Measurements from ENCODE around the gene JPH3. TPM values are rescaled to one million over a fixed set of nuclear protein-coding genes. Genes with fewer than 3 reads are reported as not detected.

Gene JPH3
- total and polyA plus RNA-seq, 2 experiments from 2014 or later = 8.0 to 39.3 TPM

GRCh38 chr16:87625241-87625797 lies 23.0 kb downstream of the JPH3 start:
- H3K4me3 ChIP-seq = no peak overlapping the region
- no peaks in the 10 kb centered on the region for H3K36me3 ChIP-seq
- no peak overlapping the region for H3K27ac ChIP-seq
- no peak for DNase-seq (ENCODE audit: low read depth in 1 of 2, low spot score in 1 of 2)
- H3K9me3 ChIP-seq (ENCODE audit: low read depth) = no peaks in the 10 kb centered on the region
- H3K4me1 ChIP-seq (ENCODE audit: low read depth) = no peaks in the 10 kb centered on the region
- TF ChIP-seq CTCF (IDR thresholded peaks at IDR 0.05; ENCODE audit: low read depth, low read length) = no peak
- no peaks in the 10 kb centered on the region for H3K27me3 ChIP-seq

- DNase-seq (ENCODE audit: low read depth in 1 of 2, low spot score in 1 of 2) = no peak
- Histone ChIP-seq H3K4me1 (ENCODE audit: low read depth) (no peaks in the 10 kb centered on the region), H3K27ac (no peak overlapping the region), H3K27me3 (no peaks in the 10 kb centered on the region), H3K4me3 (no peak overlapping the region), H3K9me3 (ENCODE audit: low read depth) (no peaks in the 10 kb centered on the region), H3K36me3 (no peaks in the 10 kb centered on the region)
- TF ChIP-seq CTCF (IDR thresholded peaks at IDR 0.05; ENCODE audit: low read depth, low read length) = no peak
Observed at GRCh38 chr16:87626401-87626800, 24.1 kb downstream of the JPH3 start.

DNA sequence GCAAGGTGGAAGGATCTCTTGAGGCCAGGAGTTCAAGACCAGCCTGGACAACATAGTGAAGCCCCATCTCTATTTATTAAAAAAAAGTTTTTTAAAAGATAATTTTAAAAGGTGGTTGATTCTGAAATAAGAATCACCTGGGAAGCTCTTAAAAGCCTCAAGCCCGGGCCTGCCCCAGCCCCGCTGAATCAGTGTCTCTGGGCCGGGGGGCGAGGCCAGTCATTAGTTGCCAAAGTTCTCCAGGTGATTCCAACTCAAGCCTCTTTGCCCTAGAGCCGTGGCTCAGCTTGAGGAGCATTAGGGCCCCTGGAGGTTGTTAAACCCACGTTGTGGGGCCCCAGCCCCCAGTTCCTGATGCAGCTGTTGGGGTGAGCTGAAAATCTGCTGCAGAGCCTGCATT lies 24.6 kb downstream of the JPH3 start:
- no peak overlapping the region for H3K4me3 ChIP-seq
- H3K27ac ChIP-seq = no peak overlapping the region
- no peak for DNase-seq (ENCODE audit: low read depth in 1 of 2, low spot score in 1 of 2)
- no peaks in the 10 kb centered on the region for H3K9me3 ChIP-seq (ENCODE audit: low read depth)
- H3K4me1 ChIP-seq (ENCODE audit: low read depth) = no peaks in the 10 kb centered on the region
- no peaks in the 10 kb centered on the region for H3K27me3 ChIP-seq
- no peaks in the 10 kb centered on the region for H3K36me3 ChIP-seq
- TF ChIP-seq CTCF (IDR thresholded peaks at IDR 0.05; ENCODE audit: low read depth, low read length) = no peak

DNA sequence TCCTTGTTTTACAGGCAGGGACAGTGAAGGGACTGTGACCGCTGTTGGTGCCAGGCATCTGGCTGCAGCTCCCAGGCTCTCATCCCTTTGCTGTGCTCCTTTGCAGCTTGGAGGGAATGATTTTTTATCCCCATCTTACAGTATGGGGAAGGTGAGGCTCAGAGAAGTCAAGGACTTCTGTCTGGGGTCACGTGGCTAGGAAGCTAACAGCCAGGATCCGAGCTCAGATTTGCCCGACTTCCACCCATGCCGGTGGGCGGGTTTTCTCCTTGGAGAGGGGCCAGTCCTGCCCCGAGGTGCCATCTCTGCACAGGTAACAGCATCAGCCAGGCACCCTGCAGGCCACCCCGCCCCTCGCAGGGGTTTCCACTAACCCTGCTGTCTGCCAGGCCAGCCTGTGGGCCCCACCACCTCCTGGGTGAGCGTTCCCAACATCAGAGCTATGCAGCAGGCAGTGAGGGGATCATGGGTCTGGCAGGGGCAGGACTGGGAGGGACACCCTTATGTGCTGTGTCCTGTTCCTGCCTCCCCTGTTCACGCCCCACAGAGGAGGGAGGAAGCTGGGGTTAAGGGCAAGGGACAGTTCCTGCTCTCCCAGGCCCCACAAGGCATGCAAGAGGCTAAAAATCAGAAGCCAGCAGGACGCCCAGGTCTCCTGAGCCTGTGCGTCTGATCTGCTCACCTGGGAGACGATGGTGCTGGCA lies 25.4 kb downstream of the JPH3 start:
- Histone ChIP-seq H3K4me3 (no peak overlapping the region), H3K9me3 (ENCODE audit: low read depth) (no peaks in the 10 kb centered on the region), H3K27me3 (no peaks in the 10 kb centered on the region), H3K36me3 (no peaks in the 10 kb centered on the region), H3K27ac (no peak overlapping the region), H3K4me1 (ENCODE audit: low read depth) (no peaks in the 10 kb centered on the region)
- DNase-seq (ENCODE audit: low read depth in 1 of 2, low spot score in 1 of 2) = no peak
- TF ChIP-seq CTCF (IDR thresholded peaks at IDR 0.05; ENCODE audit: low read depth, low read length) = no peak

GRCh38 chr16:87628246-87628923 lies 26.1 kb downstream of the JPH3 start:
- TF ChIP-seq CTCF (IDR thresholded peaks at IDR 0.05; ENCODE audit: low read depth, low read length) = no peak
- Histone ChIP-seq H3K9me3 (ENCODE audit: low read depth) (no peaks in the 10 kb centered on the region), H3K4me1 (ENCODE audit: low read depth) (no peaks in the 10 kb centered on the region), H3K27ac (no peak overlapping the region), H3K4me3 (no peak overlapping the region), H3K27me3 (no peaks in the 10 kb centered on the region), H3K36me3 (no peaks in the 10 kb centered on the region)
- DNase-seq (ENCODE audit: low read depth in 1 of 2, low spot score in 1 of 2) = no peak
